GM12801 (cell line): ENCODE results near the gene PELO.

ENCODE experiments used
- CTCF ChIP-seq: IDR thresholded peaks from one replicate; pipeline ENCODE4 v1.5.1; 2011; ENCODE audit warnings: control low read depth; ENCODE audit not compliant: insufficient read length; ENCODE audit errors: extremely low read depth

PELO gene

DNA sequence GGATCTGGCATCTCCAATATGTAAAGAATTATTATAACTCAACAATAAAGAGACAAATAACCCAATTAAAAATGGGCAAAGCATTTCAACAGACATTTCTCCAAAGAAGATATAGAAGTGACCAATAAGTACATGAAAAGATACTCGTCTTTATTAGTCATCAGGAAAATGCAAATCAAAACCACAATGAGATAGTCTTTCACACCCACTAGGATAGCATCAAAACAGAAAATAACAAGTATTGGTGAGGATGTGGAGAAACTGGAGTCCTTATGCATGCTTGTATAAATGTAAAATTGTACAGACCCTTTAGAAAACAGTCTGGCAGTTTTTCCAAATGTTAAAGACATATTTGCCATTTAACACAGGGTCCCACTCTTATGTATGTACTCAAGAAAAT lies 39.1 kb upstream of the PELO start:
- TF ChIP-seq CTCF, result no peak

DNA sequence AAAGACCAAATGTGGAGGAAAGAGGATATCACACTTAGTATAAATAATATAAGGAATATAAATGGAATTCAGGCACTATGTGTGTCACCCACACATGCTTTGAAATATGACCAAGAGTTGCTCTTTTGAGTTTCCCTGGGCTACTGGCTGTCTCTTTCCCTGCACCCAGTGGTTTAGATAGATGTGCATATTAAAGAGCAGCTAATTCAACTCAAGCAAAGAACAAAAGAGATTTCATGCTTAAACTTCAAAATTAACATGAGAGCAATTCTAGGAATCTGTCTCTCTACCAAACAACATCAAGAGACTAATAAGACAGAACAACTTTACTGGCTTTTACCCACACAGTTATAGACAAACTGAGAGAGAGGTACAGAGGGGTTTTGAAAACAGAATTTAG lies 38.0 kb upstream of the PELO start:
- no peak for TF ChIP-seq CTCF

DNA sequence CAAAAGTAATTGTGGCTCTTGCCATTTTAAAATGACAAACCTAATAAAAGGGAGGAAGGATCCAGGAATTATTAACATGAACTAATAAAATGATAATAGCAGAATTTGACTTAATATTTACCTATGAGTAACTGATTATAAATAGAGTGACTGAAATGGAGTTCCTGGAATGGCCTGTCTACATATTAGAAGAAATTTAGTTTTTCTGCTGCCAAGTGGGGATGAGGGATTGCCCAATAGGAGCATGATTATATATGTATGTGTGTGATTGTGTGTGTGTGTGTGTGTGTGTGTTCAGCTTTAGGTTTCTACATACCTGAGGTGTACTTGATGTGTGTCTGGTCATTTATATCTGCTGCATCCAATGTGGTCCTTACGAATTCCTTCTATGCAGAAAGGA lies 36.6 kb upstream of the PELO start:
- no peak for TF ChIP-seq CTCF

DNA sequence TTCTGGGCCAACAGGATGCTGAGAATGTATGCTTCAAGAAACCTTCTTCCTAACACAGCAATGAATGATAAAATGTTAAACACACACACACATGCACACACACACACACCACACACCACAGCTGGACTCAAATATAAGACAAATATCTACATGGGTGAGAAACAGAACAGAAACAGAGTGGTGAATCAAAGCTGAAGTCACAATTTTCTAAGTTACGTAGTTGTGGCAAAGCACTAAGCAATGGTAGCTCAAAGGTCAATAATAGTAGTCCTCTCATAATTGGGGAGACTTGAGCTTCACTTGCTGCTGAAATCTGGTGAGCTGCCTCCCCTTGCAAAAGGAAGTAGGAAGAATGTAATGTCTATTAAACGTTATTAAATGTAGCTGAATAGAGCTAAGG lies 33.7 kb upstream of the PELO start:
- TF ChIP-seq CTCF, result no peak

GRCh38 chr5:52757527-52757926 lies 30.2 kb upstream of the PELO start:
- TF ChIP-seq CTCF, result no peak

DNA sequence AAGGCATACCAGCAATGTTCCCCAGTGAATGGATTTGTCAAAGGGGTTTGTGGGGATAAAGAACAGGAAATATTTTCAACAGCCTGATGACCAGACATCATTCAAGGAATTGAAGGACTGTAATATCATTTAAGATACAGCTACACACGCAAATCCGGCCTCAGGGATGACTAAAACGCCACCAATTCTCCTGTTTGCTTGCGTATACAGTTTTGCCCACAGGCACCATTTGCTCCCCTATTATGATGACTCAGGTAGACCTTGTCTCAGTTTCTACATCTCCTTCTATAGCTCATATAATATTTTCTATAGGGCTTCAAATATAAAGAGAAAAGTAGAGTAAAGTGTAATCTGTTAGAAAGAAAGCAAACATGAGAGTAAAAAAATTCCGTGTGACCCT lies 29.7 kb upstream of the PELO start:
- TF ChIP-seq CTCF, result no peak

GRCh38 chr5:52759331-52759730 lies 28.4 kb upstream of the PELO start:
- no peak for TF ChIP-seq CTCF
